ENCODE data around the gene DUSP15. TPM values are rescaled to one million over a fixed set of nuclear protein-coding genes. Genes with fewer than 3 reads are reported as not detected.

Gene DUSP15
- total RNA-seq, 2 donors from 2014 or later: 3.8 to 7.2 TPM

GRCh38 chr20:31906001-31906400, 35.7 kb upstream of the DUSP15 start:
- Histone ChIP-seq H3K4me3 (ENCODE audit: low read length) (no peak overlapping the region), H3K27me3 (ENCODE audit: control insufficient read depth, insufficient read depth, low read length, poor library complexity, severe bottlenecking) (no peaks in the 10 kb centered on the region), H3K9ac (ENCODE audit: extremely low read depth, low read length, poor library complexity, severe bottlenecking) (no peak overlapping the region), H3K36me3 (ENCODE audit: control insufficient read depth, insufficient read depth, low read length) (no peaks in the 10 kb centered on the region), H3K9me3 (ENCODE audit: control insufficient read depth, low read length) (no peaks in the 10 kb centered on the region), H3K4me1 (ENCODE audit: control insufficient read depth, insufficient read depth, low read length) (no peaks in the 10 kb centered on the region), H3K27ac (ENCODE audit: low read depth, low read length) (no peak overlapping the region)
- DNase-seq: peak; percentile 58
- TF ChIP-seq CTCF (conservative IDR thresholded peaks at IDR 0.05): no peak
- H3K36me3 Mint-ChIP-seq (ENCODE audit: low read depth): no peaks in the 10 kb centered on the region
- peak overlapping the region; percentile 61 for H3K27ac Mint-ChIP-seq
- H3K9me3 Mint-ChIP-seq: no peaks in the 10 kb centered on the region
- 83 to 85% methylated on average over 4 to 5 of the region's 5 CpGs for WGBS, 2 experiments (ENCODE audit: insufficient coverage in 1 of 2, insufficient read length in 1 of 2)
- H3K4me3 Mint-ChIP-seq: no peak overlapping the region
- peaks cover 2% of the 10 kb centered on the region for H3K4me1 Mint-ChIP-seq
- H3K27me3 Mint-ChIP-seq (ENCODE audit: insufficient read depth): no peaks in the 10 kb centered on the region

GRCh38 chr20:31903627-31904386, 33.5 kb upstream of the DUSP15 start:
- no peak overlapping the region for H3K27ac ChIP-seq (ENCODE audit: low read depth, low read length)
- Mint-ChIP-seq H3K27ac (no peak overlapping the region), H3K4me3 (no peak overlapping the region), H3K36me3 (ENCODE audit: low read depth) (no peaks in the 10 kb centered on the region), H3K4me1 (peaks cover 2% of the 10 kb centered on the region), H3K9me3 (no peaks in the 10 kb centered on the region), H3K27me3 (ENCODE audit: insufficient read depth) (no peaks in the 10 kb centered on the region)
- H3K9me3 ChIP-seq (ENCODE audit: control insufficient read depth, low read length): no peaks in the 10 kb centered on the region
- no peaks in the 10 kb centered on the region for H3K4me1 ChIP-seq (ENCODE audit: control insufficient read depth, insufficient read depth, low read length)
- peak; percentile 56 for TF ChIP-seq CTCF (conservative IDR thresholded peaks at IDR 0.05)
- 93% methylated on average over 1 of the region's 1 CpG; no CpG with 5 or more reads in 1 of the 2 experiments for WGBS, 2 experiments (ENCODE audit: insufficient coverage in 1 of 2, insufficient read length in 1 of 2)
- H3K4me3 ChIP-seq (ENCODE audit: low read length): no peak overlapping the region
- no peaks in the 10 kb centered on the region for H3K27me3 ChIP-seq (ENCODE audit: control insufficient read depth, insufficient read depth, low read length, poor library complexity, severe bottlenecking)
- no peaks in the 10 kb centered on the region for H3K36me3 ChIP-seq (ENCODE audit: control insufficient read depth, insufficient read depth, low read length)
- DNase-seq: peak; percentile 6
- no peak overlapping the region for H3K9ac ChIP-seq (ENCODE audit: extremely low read depth, low read length, poor library complexity, severe bottlenecking)

- H3K36me3 ChIP-seq (ENCODE audit: control insufficient read depth, insufficient read depth, low read length): no peaks in the 10 kb centered on the region
- no peaks in the 10 kb centered on the region for H3K9me3 ChIP-seq (ENCODE audit: control insufficient read depth, low read length)
- no peaks in the 10 kb centered on the region for H3K27me3 Mint-ChIP-seq (ENCODE audit: insufficient read depth)
- H3K27ac Mint-ChIP-seq: no peak overlapping the region
- no peak for TF ChIP-seq CTCF (conservative IDR thresholded peaks at IDR 0.05)
- H3K27ac ChIP-seq (ENCODE audit: low read depth, low read length): no peak overlapping the region
- H3K4me1 Mint-ChIP-seq: peaks cover 17% of the 10 kb centered on the region
- H3K4me3 Mint-ChIP-seq: no peak overlapping the region
- no peaks in the 10 kb centered on the region for H3K36me3 Mint-ChIP-seq (ENCODE audit: low read depth)
- no peaks in the 10 kb centered on the region for H3K9me3 Mint-ChIP-seq
- H3K9ac ChIP-seq (ENCODE audit: extremely low read depth, low read length, poor library complexity, severe bottlenecking): no peak overlapping the region
- no peaks in the 10 kb centered on the region for H3K4me1 ChIP-seq (ENCODE audit: control insufficient read depth, insufficient read depth, low read length)
- H3K27me3 ChIP-seq (ENCODE audit: control insufficient read depth, insufficient read depth, low read length, poor library complexity, severe bottlenecking): no peaks in the 10 kb centered on the region
- 92 to 100% methylated on average over 1 to 4 of the region's 6 CpGs for WGBS, 2 experiments (ENCODE audit: insufficient coverage in 1 of 2, insufficient read length in 1 of 2)
- DNase-seq: peak; percentile 24
- no peak overlapping the region for H3K4me3 ChIP-seq (ENCODE audit: low read length)
Observed at GRCh38 chr20:31901615-31902014, 31.3 kb upstream of the DUSP15 start.

All from endodermal cell (in vitro differentiated cells).